Lower leg skin (tissue), 4 donors: Measurements from ENCODE around the gene MCUB. TPM values are rescaled to one million over a fixed set of nuclear protein-coding genes. Genes with fewer than 3 reads are reported as not detected.

Source experiments
- DNase-seq, 2 donors: peaks; one replicate each; pipeline ENCODE4 v3.0.0-alpha.2; 2019; ENCODE audit warnings: low spot score in 2 of 2
- H3K4me3 ChIP-seq: fragments of 200-600 bp; sonication (generic); 2 replicates; pipeline ENCODE4 v1.5.1; 2017; ENCODE audit warnings: mild to moderate bottlenecking, low read depth; ENCODE audit not compliant: poor library complexity, severe bottlenecking
- CTCF ChIP-seq, 3 donors: fragments of 450-650 bp; IDR thresholded peaks; one replicate each; pipeline ENCODE4 v1.5.1; 2016; ENCODE audit warnings: antibody characterized with exemption in 3 of 3, mild to moderate bottlenecking in 3 of 3, moderate library complexity in 2 of 3
- POLR2A ChIP-seq, 2 donors: fragments of 450-650 bp; IDR thresholded peaks; one replicate each; pipeline ENCODE4 v1.6.1; 2016 to 2017; ENCODE audit warnings: antibody characterized with exemption in 2 of 2, mild to moderate bottlenecking in 1 of 2, moderate library complexity in 1 of 2
- WGBS, 2 donors: methylation state at CpG; one replicate each; pipeline ENCODE4 v1.1.5; 2018; 5-methylcytosine and 5-hydroxymethylcytosine counted together
- intact Hi-C: fragments of 100-400 bp; cut with DNase I; formaldehyde crosslinking; loops from one replicate; pipeline ENCODE4 v1.15.0; 2023; ENCODE audit warnings: low total_unique reads
- total RNA-seq, 4 donors: library from RNA; depleted of rRNA; stranded (reverse); fragments of >200 nt; gene quantifications; one replicate each; pipeline ENCODE4 v1.1.0, GENCODE V29; 2016

The MCUB gene
- total RNA-seq, 4 donors from 2014 or later = 11.8 to 84.9 (median 45.9) TPM

GRCh38 chr4:109730619-109731545 lies 170.8 kb downstream of the MCUB start:
- intact Hi-C loops = no loop called here
- no peak for DNase-seq
- H3K4me3 ChIP-seq = peak overlapping the region; percentile 67
- TF ChIP-seq POLR2A (IDR thresholded peaks at IDR 0.05) (no peak), CTCF (IDR thresholded peaks at IDR 0.05) (no peak)
- WGBS, 2 donors = 52 to 53% methylated on average over 21 of the region's 21 CpGs

GRCh38 chr4:109733728-109734127 lies 173.7 kb downstream of the MCUB start:
- TF ChIP-seq POLR2A (IDR thresholded peaks at IDR 0.05) = no peak
- no peak for TF ChIP-seq CTCF (IDR thresholded peaks at IDR 0.05)
- intact Hi-C loops = no loop called here
- WGBS, 2 donors = 88% methylated on average over 5 of the region's 5 CpGs

GRCh38 chr4:109735566-109736365 lies 175.7 kb downstream of the MCUB start:
- TF ChIP-seq CTCF (IDR thresholded peaks at IDR 0.05) (no peak), POLR2A (IDR thresholded peaks at IDR 0.05) (no peak)
- intact Hi-C loops = no loop called here
- no peak overlapping the region for H3K4me3 ChIP-seq
- 70 to 79% methylated on average over 7 of the region's 7 CpGs for WGBS, 2 donors
- no peak for DNase-seq

More at GRCh38 chr4:109733728-109734127, 173.7 kb downstream of the MCUB start:
- H3K4me3 ChIP-seq = no peak overlapping the region
- DNase-seq = no peak

Other genes with a start within 250 kb of the MCUB start
- 10 to 100 TPM; 26.0 to 45.2 (median 37.3) TPM for gene SEC24B, start 126.4 kb upstream of the MCUB start, total RNA-seq
- 10 to 100 TPM; 10.8 to 24.2 (median 19.9) TPM for gene CASP6, start 143.2 kb downstream of the MCUB start, total RNA-seq
- 10 to 100 TPM; 14.7 to 19.1 (median 17.4) TPM for gene PLA2G12A, start 169.8 kb downstream of the MCUB start, total RNA-seq
- gene CFI, start 241.8 kb downstream of the MCUB start, total RNA-seq = 1 to 10 TPM; 1.1 to 6.0 (median 2.8) TPM